HFFc6 (cell line): Measurements from ENCODE around the gene RANBP1. TPM values are rescaled to one million over a fixed set of nuclear protein-coding genes. Genes with fewer than 3 reads are reported as not detected.

ENCODE experiments used
- DNase-seq: peaks from one replicate; pipeline ENCODE4 v3.0.0-alpha.2; 2018
- H3K27ac Mint-ChIP-seq: 2 replicates; pipeline ENCODE4 v1.8.0; 2020; ENCODE audit warnings: mild to moderate bottlenecking, mixed read lengths
- H3K27me3 Mint-ChIP-seq: 2 replicates; pipeline ENCODE4 v1.8.0; 2021; ENCODE audit warnings: mild to moderate bottlenecking, moderate library complexity, mixed read lengths; ENCODE audit not compliant: insufficient read depth
- H3K36me3 Mint-ChIP-seq: 2 replicates; pipeline ENCODE4 v1.8.0; 2021; ENCODE audit warnings: low read depth, mixed read lengths
- H3K4me1 Mint-ChIP-seq: 2 replicates; pipeline ENCODE4 v1.8.0; 2020; ENCODE audit warnings: low read depth, mixed read lengths
- H3K4me3 Mint-ChIP-seq: 2 replicates; pipeline ENCODE4 v1.8.0; 2020; ENCODE audit warnings: mild to moderate bottlenecking, moderate library complexity, mixed read lengths
- H3K9me3 Mint-ChIP-seq: 2 replicates; pipeline ENCODE4 v1.8.0; 2020; ENCODE audit warnings: mild to moderate bottlenecking, mixed read lengths
- CTCF ChIP-seq: fragments of 200-600 bp; sonication (generic); IDR thresholded peaks from 2 replicates; pipeline ENCODE4 v1.5.0; 2021; ENCODE audit warnings: antibody characterized with exemption, mild to moderate bottlenecking
- total RNA-seq, 6 experiments: library from RNA; stranded (reverse); fragmentation: NEBNext Ultra II Directional; extraction: Animal tissue kit (Norgen Biotek cat#: 25700); gene quantifications; 2 replicates in 1 of 6; 3 replicates in 5 of 6; pipeline ENCODE4 v1.2.3, GENCODE V29; 2021

The RANBP1 gene
- total RNA-seq, 6 experiments from 2014 or later: 177 to 231 (median 226) TPM

GRCh38 chr22:20071524-20071972 is 44.4 kb upstream of the RANBP1 start:
- DNase-seq: no peak
- Mint-ChIP-seq H3K27ac (no peak overlapping the region), H3K36me3 (no peaks in the 10 kb centered on the region), H3K4me3 (no peak overlapping the region), H3K4me1 (no peaks in the 10 kb centered on the region), H3K27me3 (peaks cover 7% of the 10 kb centered on the region; the same call in 1 of the 2 replicates), H3K9me3 (no peaks in the 10 kb centered on the region)
- TF ChIP-seq CTCF: no peak

GRCh38 chr22:20076627-20077172 is 39.2 kb upstream of the RANBP1 start:
- peaks cover 3% of the 10 kb centered on the region; the same call in 1 of the 2 replicates for H3K36me3 Mint-ChIP-seq
- TF ChIP-seq CTCF: no peak
- H3K4me3 Mint-ChIP-seq: no peak overlapping the region
- no peak for DNase-seq
- no peaks in the 10 kb centered on the region for H3K9me3 Mint-ChIP-seq
- H3K27me3 Mint-ChIP-seq: peaks cover 3% of the 10 kb centered on the region; the same call in 1 of the 2 replicates
- no peak overlapping the region for H3K27ac Mint-ChIP-seq
- peaks cover 15% of the 10 kb centered on the region for H3K4me1 Mint-ChIP-seq

- H3K9me3 Mint-ChIP-seq: no peaks in the 10 kb centered on the region
- peak within 1 kb of the TSS; percentile 97 for H3K27ac Mint-ChIP-seq
- DNase-seq: peak; percentile 89
- peak within 1 kb of the TSS; percentile 98 for H3K4me3 Mint-ChIP-seq
- no peak for TF ChIP-seq CTCF
- H3K27me3 Mint-ChIP-seq: peaks cover 3% of the 10 kb centered on the region; the same call in 1 of the 2 replicates
- H3K4me1 Mint-ChIP-seq: peaks cover 41% of the 10 kb centered on the region
- H3K36me3 Mint-ChIP-seq: peaks cover 5% of the 10 kb centered on the region; the same call in 1 of the 2 replicates
Observed at GRCh38 chr22:20079745-20080444, 36.0 kb upstream of the RANBP1 start, which contains the start of gene DGCR8. Gene DGCR8 (plus strand): TSS chr22:20080241. CDS start chr22:20085964, 5,723 bp downstream.

- no peak for TF ChIP-seq CTCF
- Mint-ChIP-seq H3K4me1 (peaks cover 41% of the 10 kb centered on the region), H3K36me3 (peaks cover 7% of the 10 kb centered on the region; the same call in 1 of the 2 replicates), H3K4me3 (peak overlapping the region; percentile 98), H3K27ac (peak overlapping the region; percentile 97), H3K9me3 (no peaks in the 10 kb centered on the region), H3K27me3 (peaks cover 3% of the 10 kb centered on the region; the same call in 1 of the 2 replicates)
- peak; percentile 36 for DNase-seq
Observed at GRCh38 chr22:20080445-20080775, 35.5 kb upstream of the RANBP1 start.

- H3K9me3 Mint-ChIP-seq: no peaks in the 10 kb centered on the region
- TF ChIP-seq CTCF: no peak
- H3K4me3 Mint-ChIP-seq: peak overlapping the region; percentile 98
- H3K4me1 Mint-ChIP-seq: peaks cover 41% of the 10 kb centered on the region
- H3K27ac Mint-ChIP-seq: peak overlapping the region; percentile 97
- DNase-seq: peak; percentile 64
- H3K36me3 Mint-ChIP-seq: peaks cover 9% of the 10 kb centered on the region; the same call in 1 of the 2 replicates
- peaks cover 3% of the 10 kb centered on the region; the same call in 1 of the 2 replicates for H3K27me3 Mint-ChIP-seq
Observed at GRCh38 chr22:20080776-20081654, 34.9 kb upstream of the RANBP1 start.
